Pancreas (tissue), 10 donors: Measurements from ENCODE around the gene FHOD3. TPM values are rescaled to one million over a fixed set of nuclear protein-coding genes. Genes with fewer than 3 reads are reported as not detected.
A peak's percentile ranks its signal among the peaks of the same experiment; 100 is the strongest.

Source experiments
- ATAC-seq, 4 donors: fragments of 200-7000 bp; cut with Tn5 transposase; one replicate each; pipeline versions ENCODE4 v1.8.0 to v1.9.1; 2020; ENCODE audit warnings: mild to moderate bottlenecking in 4 of 4, moderate library complexity in 4 of 4
- DNase-seq, 6 donors: peaks; one replicate each; pipeline ENCODE4 v3.0.0-alpha.2; 2020
- FAIRE-seq: peaks from 2 replicates; lab custom pipeline; 2012; peaks lifted over from hg19 to GRCh38; lab: Jason Lieb, UNC
- H3K27ac ChIP-seq, 4 donors: fragments of 200-600 bp; sonication (generic); 1 replicate in 3 of 4; 2 replicates in 1 of 4; pipeline versions ENCODE4 v1.5.0 to v1.8.0; 2020
- H3K27me3 ChIP-seq, 4 donors: fragments of 200-600 bp; one replicate each; pipeline ENCODE4 v1.8.0; 2021
- H3K36me3 ChIP-seq, 3 donors: fragments of 200-600 bp; sonication (generic) in 1 of 3; one replicate each; pipeline versions ENCODE4 v1.5.0 to v1.8.0; 2020 to 2021
- H3K4me1 ChIP-seq, 3 donors: fragments of 200-600 bp; one replicate each; pipeline ENCODE4 v1.8.0; 2021
- H3K4me3 ChIP-seq, 4 donors: fragments of 200-600 bp; sonication (generic) in 2 of 4; one replicate each; pipeline versions ENCODE4 v1.5.0 to v1.8.0; 2020 to 2021
- H3K9me3 ChIP-seq, 4 donors: fragments of 200-600 bp; one replicate each; pipeline ENCODE4 v1.8.0; 2021
- WGBS, 2 donors: extraction: QIAGEN DNeasy Blood & Tissue Kit; methylation state at CpG; one replicate each; pipeline ENCODE4 v1.1.7; 2013; 5-methylcytosine and 5-hydroxymethylcytosine counted together
- intact Hi-C, 3 donors: fragments of 100-400 bp; cut with DNase I; formaldehyde crosslinking; loops; one replicate each; pipeline versions ENCODE4 v1.11.1 to v1.14.2; 2022
- polyA plus RNA-seq, 2 donors: library from polyadenylated mRNA; stranded (reverse); fragments of 200-250 nt; gene quantifications; one replicate each; pipeline ENCODE4 v1.2.3, GENCODE V29; 2013
- total RNA-seq, 6 donors: library from RNA; stranded (reverse); fragmentation: NEBNext Ultra II Directional in 4 of 6; extraction: Animal tissue kit (Norgen Biotek cat#: 25700) in 4 of 6; gene quantifications; one replicate each; pipeline versions ENCODE4 v1.2.1 to v1.2.4, GENCODE V29; 2021 to 2023
- TF ChIP-seq, protein P1 (sequence below), 4 donors: fragments of 200-600 bp; sonication (generic) in 3 of 4; IDR thresholded peaks; one replicate each; pipeline versions ENCODE4 v1.5.0 to v1.8.0; 2021; ENCODE audit warnings: antibody characterized with exemption in 4 of 4
- donor health status: healthy with polysubstance abuse.
- donor health status: DM: no; HTN: no; CAD: no; lungs with moderate emphysema.
- donor health status: DM: no; HTN: no; CAD: no.
- donor health status: control.
- donor health status: control.
- donor health status: Bipolar disorder and iron deficiency.
- donor health status: DM: yes; HTN: yes; CAD: no.
- donor health status: DM: no; HTN: no; CAD: no.
- donor health status: DM: no; HTN: no; CAD: no.
- donor health status: DM: yes; HTN: yes; CAD: no.

Gene FHOD3
- total and polyA plus RNA-seq, 8 donors, result 0.25 to 4.3 (median 1.2) TPM

DNA sequence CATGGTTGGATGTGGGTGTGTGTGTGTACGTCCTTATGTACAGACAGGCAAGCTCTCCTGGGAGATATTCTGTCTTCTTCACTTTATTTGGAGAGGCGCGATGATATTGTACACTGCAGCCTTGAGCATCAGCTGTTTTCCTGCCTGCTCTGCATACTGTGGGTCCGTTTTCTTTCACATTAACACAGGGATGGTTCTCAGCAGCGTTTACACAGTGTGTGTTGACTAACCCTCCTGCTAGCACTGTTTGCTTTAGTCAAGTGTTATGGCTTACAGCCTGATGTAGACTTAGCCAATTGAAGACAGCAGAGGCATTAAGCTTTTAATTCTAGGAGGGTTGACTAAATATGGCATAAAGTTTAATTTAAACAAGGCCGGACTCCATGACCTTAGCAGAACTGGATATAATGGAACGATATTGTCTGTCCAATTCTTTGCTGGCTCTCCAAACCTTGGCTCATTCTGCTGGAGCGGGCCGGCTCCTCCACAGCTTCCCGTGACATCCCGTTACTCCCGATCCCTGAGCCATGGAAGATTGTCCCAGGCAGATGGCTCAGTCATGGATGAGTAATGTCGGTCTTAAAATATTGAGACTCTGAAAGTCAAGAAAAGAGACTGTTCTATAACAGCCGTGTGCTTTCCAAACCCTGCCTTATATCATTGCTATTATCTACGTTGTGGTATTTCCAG is 396.6 kb downstream of the FHOD3 start:
- FAIRE-seq (no peak), DNase-seq (no peak), ATAC-seq (peak in 3 of 4 donors; percentile 80 to 92 (median 89))
- WGBS, 2 donors, result 48 to 67% methylated on average over 15 of the region's 15 CpGs
- no peaks in the 10 kb centered on the region for H3K4me1 ChIP-seq
- H3K27me3 ChIP-seq, result no peaks in the 10 kb centered on the region
- no peak overlapping the region for H3K27ac ChIP-seq
- H3K4me3 ChIP-seq, result no peak overlapping the region
- H3K9me3 ChIP-seq, result no peaks in the 10 kb centered on the region
- TF ChIP-seq, protein P1, sequence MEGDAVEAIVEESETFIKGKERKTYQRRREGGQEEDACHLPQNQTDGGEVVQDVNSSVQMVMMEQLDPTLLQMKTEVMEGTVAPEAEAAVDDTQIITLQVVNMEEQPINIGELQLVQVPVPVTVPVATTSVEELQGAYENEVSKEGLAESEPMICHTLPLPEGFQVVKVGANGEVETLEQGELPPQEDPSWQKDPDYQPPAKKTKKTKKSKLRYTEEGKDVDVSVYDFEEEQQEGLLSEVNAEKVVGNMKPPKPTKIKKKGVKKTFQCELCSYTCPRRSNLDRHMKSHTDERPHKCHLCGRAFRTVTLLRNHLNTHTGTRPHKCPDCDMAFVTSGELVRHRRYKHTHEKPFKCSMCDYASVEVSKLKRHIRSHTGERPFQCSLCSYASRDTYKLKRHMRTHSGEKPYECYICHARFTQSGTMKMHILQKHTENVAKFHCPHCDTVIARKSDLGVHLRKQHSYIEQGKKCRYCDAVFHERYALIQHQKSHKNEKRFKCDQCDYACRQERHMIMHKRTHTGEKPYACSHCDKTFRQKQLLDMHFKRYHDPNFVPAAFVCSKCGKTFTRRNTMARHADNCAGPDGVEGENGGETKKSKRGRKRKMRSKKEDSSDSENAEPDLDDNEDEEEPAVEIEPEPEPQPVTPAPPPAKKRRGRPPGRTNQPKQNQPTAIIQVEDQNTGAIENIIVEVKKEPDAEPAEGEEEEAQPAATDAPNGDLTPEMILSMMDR (IDR thresholded peaks at IDR 0.05), result no peak
- intact Hi-C loops, result no loop called here
- no peaks in the 10 kb centered on the region for H3K36me3 ChIP-seq

DNA sequence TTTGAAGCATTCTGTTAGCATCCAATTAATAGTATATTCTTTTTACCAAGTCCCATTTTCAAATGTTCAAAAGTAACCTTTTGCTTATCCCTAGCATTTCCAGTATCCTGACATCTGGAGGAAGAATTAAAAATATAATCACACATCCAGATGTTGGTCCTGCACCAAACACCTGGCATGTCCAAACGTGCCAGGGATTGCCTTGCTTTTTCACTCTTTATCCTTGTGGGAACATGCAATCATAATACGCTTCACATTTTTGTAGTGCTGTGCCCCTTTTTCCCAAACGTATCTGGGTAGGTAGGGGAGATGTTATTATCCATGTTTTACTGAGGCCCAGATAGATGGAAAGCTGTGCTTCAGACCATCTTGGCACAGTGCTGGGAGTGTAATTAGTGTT is 398.3 kb downstream of the FHOD3 start:
- H3K9me3 ChIP-seq, result no peaks in the 10 kb centered on the region
- FAIRE-seq, result no peak
- no peak for DNase-seq
- TF ChIP-seq, protein P1 (IDR thresholded peaks at IDR 0.05), result no peak
- H3K4me1 ChIP-seq, result no peaks in the 10 kb centered on the region
- H3K4me3 ChIP-seq, result no peak overlapping the region
- H3K27me3 ChIP-seq, result no peaks in the 10 kb centered on the region
- no peak for ATAC-seq
- H3K27ac ChIP-seq, result no peak overlapping the region
- WGBS, 2 donors, result 83 to 84% methylated on average over 3 of the region's 3 CpGs
- no peaks in the 10 kb centered on the region for H3K36me3 ChIP-seq
- intact Hi-C loops, result no loop called here

DNA sequence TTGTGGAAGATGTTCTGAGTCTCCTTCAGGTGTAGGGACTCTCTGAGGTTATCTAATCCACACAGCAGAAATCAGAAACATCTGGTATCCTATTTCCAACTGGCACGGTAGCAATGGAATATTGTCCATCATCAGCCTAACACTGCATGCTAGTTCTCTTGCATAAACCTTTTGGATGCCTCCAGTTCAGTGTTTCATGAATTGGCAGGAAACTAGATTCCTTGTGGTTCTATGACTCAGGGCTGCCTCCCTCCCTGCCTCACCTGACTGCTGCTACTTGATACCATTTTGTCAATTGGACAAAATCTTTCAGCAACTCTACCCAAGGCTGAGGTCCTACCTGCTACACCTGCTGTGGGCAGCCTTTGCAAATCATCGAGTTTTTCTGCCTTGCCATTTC is 400.4 kb downstream of the FHOD3 start:
- H3K4me3 ChIP-seq, result no peak overlapping the region
- no peak overlapping the region for H3K27ac ChIP-seq
- H3K36me3 ChIP-seq, result no peaks in the 10 kb centered on the region
- no peaks in the 10 kb centered on the region for H3K27me3 ChIP-seq
- no peaks in the 10 kb centered on the region for H3K9me3 ChIP-seq
- no peaks in the 10 kb centered on the region for H3K4me1 ChIP-seq
- no peak for DNase-seq
- 84% methylated on average over 2 of the region's 2 CpGs for WGBS, 2 donors
- TF ChIP-seq, protein P1 (IDR thresholded peaks at IDR 0.05), result no peak
- FAIRE-seq, result no peak
- ATAC-seq, result peak in 1 of 4 donors; percentile 20
- intact Hi-C loops, result no loop called here

DNA sequence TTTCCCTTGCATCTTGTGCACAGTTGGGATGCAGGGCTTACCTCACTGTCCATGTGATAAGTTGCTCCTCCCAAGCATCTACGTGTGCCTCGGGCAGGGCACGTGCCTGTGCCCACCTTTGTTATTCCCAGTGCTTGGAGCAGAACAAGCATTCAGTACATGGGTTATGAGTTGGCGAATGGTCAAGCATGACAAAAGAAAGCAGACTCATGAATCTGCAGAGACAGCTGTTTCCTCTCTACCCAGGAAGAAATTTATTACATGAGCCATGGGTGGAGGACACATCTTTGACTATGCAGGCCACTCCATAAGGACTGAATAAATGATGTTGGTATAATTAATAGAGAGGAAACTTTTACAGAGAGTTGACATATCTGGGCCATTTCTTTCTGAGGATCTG is 403.4 kb downstream of the FHOD3 start:
- ATAC-seq (no peak), FAIRE-seq (no peak), DNase-seq (no peak)
- WGBS, 2 donors, result 87 to 93% methylated on average over 4 of the region's 4 CpGs
- H3K27ac ChIP-seq, result no peak overlapping the region
- TF ChIP-seq, protein P1 (IDR thresholded peaks at IDR 0.05), result no peak
- H3K36me3 ChIP-seq, result no peaks in the 10 kb centered on the region
- no peaks in the 10 kb centered on the region for H3K27me3 ChIP-seq
- intact Hi-C loops, result no loop called here
- no peaks in the 10 kb centered on the region for H3K4me1 ChIP-seq
- H3K4me3 ChIP-seq, result no peak overlapping the region
- no peaks in the 10 kb centered on the region for H3K9me3 ChIP-seq

DNA sequence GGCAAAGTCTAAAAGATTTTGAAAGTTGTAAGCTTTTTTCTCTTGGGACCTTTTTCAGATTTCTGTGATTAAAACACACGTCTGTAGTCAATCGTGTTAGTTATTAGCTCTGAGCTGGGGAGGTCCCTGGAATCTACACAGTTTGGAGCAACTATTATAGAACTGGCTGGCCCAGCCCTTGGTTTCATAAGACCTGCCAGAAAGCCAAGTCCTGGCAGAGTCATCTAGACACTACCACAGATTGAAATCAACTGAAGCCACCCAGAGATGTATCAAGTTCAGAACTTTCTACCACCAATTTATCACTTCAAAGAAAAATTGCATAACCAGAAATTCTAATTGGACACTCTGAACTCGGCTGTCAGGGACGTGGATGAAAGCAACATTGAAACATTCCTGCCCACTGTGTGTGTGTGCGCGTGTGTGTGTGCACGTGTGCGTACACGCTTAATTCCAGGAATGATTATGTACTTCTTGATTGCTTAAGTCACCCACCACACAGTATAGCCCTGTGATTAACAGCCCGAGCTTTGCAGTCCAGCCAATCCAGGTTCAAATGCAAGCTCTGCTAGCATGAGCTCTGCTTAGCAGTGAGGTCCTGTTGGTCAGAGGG is 405.0 kb downstream of the FHOD3 start:
- TF ChIP-seq, protein P1 (IDR thresholded peaks at IDR 0.05), result no peak
- intact Hi-C loops, result no loop called here
- DNase-seq (no peak), ATAC-seq (peak in 1 of 4 donors; percentile 25), FAIRE-seq (no peak)
- Histone ChIP-seq H3K4me1 (no peaks in the 10 kb centered on the region), H3K4me3 (no peak overlapping the region), H3K36me3 (no peaks in the 10 kb centered on the region), H3K9me3 (no peaks in the 10 kb centered on the region), H3K27ac (no peak overlapping the region), H3K27me3 (no peaks in the 10 kb centered on the region)
- 69 to 77% methylated on average over 10 of the region's 10 CpGs for WGBS, 2 donors
